Panc1 (cell line): ENCODE measurements around the gene ATP8B3. TPM values are rescaled to one million over a fixed set of nuclear protein-coding genes. Genes with fewer than 3 reads are reported as not detected.

ENCODE experiments used
- ATAC-seq: fragments of 200-7000 bp; cut with Tn5 transposase; 2 replicates; pipeline ENCODE4 v1.9.1; 2020; ENCODE audit warnings: mild to moderate bottlenecking, moderate library complexity
- BruUV-seq: library from RNA; stranded (reverse); fragments of 400-500 nt; replicated peaks from 2 replicates; lab custom pipeline; 2021; lab: Mats Ljungman, UMichigan
- CTCF ChIA-PET: fragments of 300-600 bp; sonication (Branson Sonifier 250); formaldehyde crosslinking; loops from one replicate; lab custom pipeline; 2022; ENCODE audit warnings: antibody characterized with exemption; lab: Charles Lee
- POLR2A ChIA-PET: fragments of 300-600 bp; sonication (Branson Sonifier 250); formaldehyde crosslinking; loops from one replicate; lab custom pipeline; 2022; ENCODE audit warnings: antibody characterized with exemption; lab: Charles Lee
- DNase-seq: peaks from one replicate; pipeline ENCODE4 v3.0.0-alpha.2; 2010; ENCODE audit warnings: low read depth, low spot score
- H3K27ac ChIP-seq: 2 replicates; pipeline ENCODE4 v1.5.1; 2011; ENCODE audit warnings: mild to moderate bottlenecking, low read length, inconsistent platforms
- H3K27me3 ChIP-seq: fragments of 200-500 bp; sonication (Bioruptor generic); 2 replicates; pipeline ENCODE4 v1.6.0; 2014; ENCODE audit warnings: low read length, inconsistent platforms; ENCODE audit not compliant: control insufficient read depth, insufficient read depth
- H3K36me3 ChIP-seq: fragments of 200-500 bp; sonication (Bioruptor generic); 2 replicates; pipeline ENCODE4 v1.5.1; 2014; ENCODE audit warnings: inconsistent platforms, mild to moderate bottlenecking, low read length, moderate library complexity; ENCODE audit not compliant: control insufficient read depth, insufficient read depth
- H3K4me1 ChIP-seq: 2 replicates; pipeline ENCODE4 v1.5.1; 2011; ENCODE audit warnings: inconsistent platforms, mild to moderate bottlenecking, low read length, moderate library complexity; ENCODE audit not compliant: control insufficient read depth, insufficient read depth
- H3K4me3 ChIP-seq, 2 experiments: 2 replicates each; pipeline ENCODE4 v1.5.1; 2011 to 2012; ENCODE audit warnings: low read depth in 2 of 2, low read length in 2 of 2, mild to moderate bottlenecking in 2 of 2, inconsistent platforms in 1 of 2, moderate library complexity in 1 of 2
- H3K9me3 ChIP-seq: fragments of 200-500 bp; sonication (Bioruptor generic); 2 replicates; pipeline ENCODE4 v1.5.1; 2014; ENCODE audit warnings: low read depth, mild to moderate bottlenecking, inconsistent platforms, low read length, moderate library complexity; ENCODE audit not compliant: control insufficient read depth, insufficient read depth
- CTCF ChIP-seq: fragments of 450-650 bp; IDR thresholded peaks from 2 replicates; pipeline ENCODE4 v1.5.1; 2017; ENCODE audit warnings: mild to moderate bottlenecking
- POLR2AphosphoS5 ChIP-seq: IDR thresholded peaks from 2 replicates; pipeline ENCODE4 v1.6.1; 2012; ENCODE audit warnings: mild to moderate bottlenecking, low read depth, low read length, moderate library complexity
- REST ChIP-seq, 2 experiments: IDR thresholded peaks; 2 replicates each; pipeline ENCODE4 v1.6.1; 2011 to 2012; ENCODE audit warnings: low read depth in 2 of 2, control low read depth in 1 of 2, low read length in 1 of 2, mild to moderate bottlenecking in 1 of 2, moderate library complexity in 1 of 2; ENCODE audit not compliant: insufficient read depth in 1 of 2
- SIN3A ChIP-seq: IDR thresholded peaks from 2 replicates; pipeline ENCODE4 v1.6.1; 2012; ENCODE audit warnings: low read depth, mild to moderate bottlenecking, low read length, moderate library complexity, borderline replicate concordance; ENCODE audit not compliant: insufficient read depth
- TCF7L2 ChIP-seq: IDR thresholded peaks from 2 replicates; pipeline ENCODE4 v1.6.1; 2011; ENCODE audit warnings: mild to moderate bottlenecking, low read depth, low read length, inconsistent platforms
- in situ Hi-C: cut with HindIII; loops from 2 replicates; pipeline ENCODE4 v1.10.0; 2016; ENCODE audit warnings: low sequenced_read_pairs, low pct_unique_long_range_greater_than_20kb
- intact Hi-C: fragments of 100-400 bp; cut with micrococcal nuclease; formaldehyde crosslinking; loops from one replicate; pipeline ENCODE4 v1.10.0; 2022; ENCODE audit not compliant: unreplicated experiment
- total RNA-seq: library from RNA; stranded (reverse); gene quantifications from one replicate; pipeline ENCODE4 v1.2.1, GENCODE V29; 2021; ENCODE audit not compliant: unreplicated experiment

Gene ATP8B3
- total RNA-seq, 1 experiment from 2014 or later, result 67.7 TPM

DNA sequence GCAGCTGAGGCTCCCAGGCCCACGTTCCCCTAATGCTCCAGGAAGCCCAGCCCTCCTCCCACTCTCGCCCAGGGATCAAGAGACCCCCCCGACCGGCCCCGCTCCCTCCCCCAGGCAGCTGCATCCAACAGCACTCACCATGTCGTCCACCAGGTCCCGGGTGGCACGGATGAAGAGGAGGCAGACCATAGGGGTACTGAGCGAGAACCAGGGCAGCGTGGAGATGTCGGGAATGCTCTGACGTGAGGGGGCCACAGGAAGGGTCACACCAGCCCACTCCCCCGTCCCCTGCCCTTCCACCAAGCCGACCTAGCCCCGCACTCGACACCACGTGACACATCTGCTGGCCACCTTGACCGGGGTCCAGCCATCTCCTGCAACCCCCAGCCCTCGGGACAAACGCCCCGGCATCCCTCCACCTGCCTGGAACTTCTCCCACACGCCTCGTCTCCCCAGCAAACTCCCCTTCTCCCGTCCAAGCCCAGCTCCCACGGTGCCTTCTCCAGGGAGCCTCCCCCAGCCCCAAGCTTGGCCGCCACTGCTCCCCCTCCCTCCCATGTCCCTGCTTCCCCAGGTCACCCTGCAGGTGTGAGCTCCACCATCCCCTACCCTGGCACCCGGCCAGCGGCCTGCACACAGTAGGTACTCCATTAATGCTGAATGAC is 4.9 kb downstream of the ATP8B3 start:
- intact Hi-C loops, result no loop called here
- ChIA-PET CTCF (no interaction called here), POLR2A (no interaction called here)
- Histone ChIP-seq H3K4me1 (peaks cover 5% of the 10 kb centered on the region; the same call in 1 of the 2 replicates), H3K4me3 (no peak overlapping the region), H3K36me3 (no peaks in the 10 kb centered on the region), H3K9me3 (no peaks in the 10 kb centered on the region), H3K27ac (no peak overlapping the region), H3K27me3 (no peaks in the 10 kb centered on the region)
- in situ Hi-C loops, result no loop called here
- ATAC-seq (no peak), DNase-seq (no peak)
- no TSS peak for BruUV-seq
- TF ChIP-seq REST (IDR thresholded peaks at IDR 0.05; ENCODE audit: insufficient read depth in 1 of 2, low read depth in 2 of 2, low read length in 1 of 2) (no peak), TCF7L2 (no peak), POLR2AphosphoS5 (no peak), SIN3A (no peak), CTCF (no peak)

DNA sequence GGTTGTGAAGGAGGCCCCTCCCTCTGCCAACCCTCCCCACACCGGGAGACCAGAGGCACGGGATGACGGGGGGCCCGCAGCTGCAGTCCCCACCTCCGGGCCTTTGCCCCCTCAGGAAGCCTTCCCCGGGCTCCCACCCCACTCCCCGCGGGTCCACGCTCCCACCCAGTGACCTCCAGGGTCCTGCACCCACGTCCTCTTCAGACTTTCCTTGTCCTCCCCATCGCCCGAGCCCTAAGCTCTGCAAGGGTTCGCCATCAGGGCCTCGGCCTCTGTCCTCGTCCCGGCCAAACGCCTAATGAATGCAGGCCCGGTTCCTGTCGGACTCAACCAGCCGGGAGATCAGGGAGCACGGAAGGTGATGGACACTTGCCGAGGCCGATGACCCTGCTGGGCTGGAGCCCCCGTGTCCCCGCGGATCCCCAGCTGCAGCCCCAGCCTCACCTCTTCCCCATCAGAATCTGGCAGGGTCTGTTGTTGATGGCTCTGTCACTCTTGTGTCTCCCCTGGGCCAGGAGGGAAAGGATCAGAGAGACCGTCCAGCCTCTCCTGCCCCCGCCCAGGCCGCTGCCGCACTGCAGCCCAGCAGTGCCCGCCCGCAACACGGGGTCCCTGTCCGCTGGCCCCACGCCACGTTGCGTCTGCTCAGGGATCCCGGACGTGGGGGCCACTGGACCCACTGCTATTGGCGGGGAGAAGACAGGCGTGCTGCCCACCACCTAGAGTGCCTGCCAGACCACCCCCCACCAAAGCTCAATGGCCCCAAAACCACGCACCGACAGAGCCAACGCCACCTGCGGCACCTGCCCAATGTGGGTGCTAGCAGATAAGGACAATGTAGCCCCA is 5.7 kb downstream of the ATP8B3 start:
- DNase-seq (no peak), ATAC-seq (no peak)
- TF ChIP-seq SIN3A, result no peak
- no peak for TF ChIP-seq CTCF
- TF ChIP-seq POLR2AphosphoS5, result no peak
- no peak for TF ChIP-seq REST (IDR thresholded peaks at IDR 0.05; ENCODE audit: insufficient read depth in 1 of 2, low read depth in 2 of 2, low read length in 1 of 2)
- no peak for TF ChIP-seq TCF7L2
- POLR2A ChIA-PET, result no interaction called here
- Histone ChIP-seq H3K27ac (no peak overlapping the region), H3K27me3 (no peaks in the 10 kb centered on the region), H3K9me3 (no peaks in the 10 kb centered on the region), H3K4me3 (no peak overlapping the region), H3K4me1 (peaks cover 5% of the 10 kb centered on the region; the same call in 1 of the 2 replicates), H3K36me3 (no peaks in the 10 kb centered on the region)
- no TSS peak for BruUV-seq
- in situ Hi-C loops (no loop called here), intact Hi-C loops (no loop called here)
- CTCF ChIA-PET, result no interaction called here
